ENCODE measurements around the gene COQ3.
A peak's percentile ranks its signal among the peaks of the same experiment; 100 is the strongest.
"Not testable (repeated sequence)": the region's sequence is repeated elsewhere in the genome, so short reads cannot be mapped to it uniquely, and the experiment has no call there.

The COQ3 gene

GRCh38 chr6:99345164-99345563, 48.8 kb downstream of the COQ3 start:
- CTCF ChIA-PET = interaction anchor here (0.9 to 8.9 kb wide), 9 partner anchors 9 to 29 kb away, joined by 3 to 65 read pairs (median 5); no protein-coding TSS in a partner anchor
- no peak for DNase-seq (ENCODE audit: extremely low spot score)
- TF ChIP-seq CTCF (IDR thresholded peaks at IDR 0.05; ENCODE audit: control extremely low read depth, extremely low read depth, low read depth, missing control alignments) = no peak
- POLR2A ChIA-PET = no interaction called here

GRCh38 chr6:99344289-99344688, 49.7 kb downstream of the COQ3 start:
- CTCF ChIA-PET = interaction anchor here (1.1 to 8.9 kb wide), 4 partner anchors 10 to 26 kb away, joined by 3 to 65 read pairs (median 8); no protein-coding TSS in a partner anchor
- DNase-seq (ENCODE audit: extremely low spot score) = no peak
- POLR2A ChIA-PET = no interaction called here
- no peak for TF ChIP-seq CTCF (IDR thresholded peaks at IDR 0.05; ENCODE audit: control extremely low read depth, extremely low read depth, low read depth, missing control alignments)

GRCh38 chr6:99341862-99342455, 52.0 kb downstream of the COQ3 start:
- no peak for TF ChIP-seq CTCF (IDR thresholded peaks at IDR 0.05; ENCODE audit: control extremely low read depth, extremely low read depth, low read depth, missing control alignments)
- POLR2A ChIA-PET = no interaction called here
- CTCF ChIA-PET = interaction anchor here (0.9 to 8.9 kb wide), 2 partner anchors 11 to 488 kb away, joined by 3 to 65 read pairs; no protein-coding TSS in a partner anchor
- DNase-seq (ENCODE audit: extremely low spot score) = no peak

- CTCF ChIA-PET = interaction anchor here (1.3 to 2.8 kb wide), 6 partner anchors 8 to 88 kb away, joined by 3 to 12 read pairs (median 6); no protein-coding TSS in a partner anchor
- POLR2A ChIA-PET = no interaction called here
- no peak for TF ChIP-seq CTCF (IDR thresholded peaks at IDR 0.05; ENCODE audit: control extremely low read depth, extremely low read depth, low read depth, missing control alignments)
- no peak for DNase-seq (ENCODE audit: extremely low spot score)
These were observed 55.8 kb downstream of the COQ3 start for GRCh38 chr6:99338188-99338587.

DNA sequence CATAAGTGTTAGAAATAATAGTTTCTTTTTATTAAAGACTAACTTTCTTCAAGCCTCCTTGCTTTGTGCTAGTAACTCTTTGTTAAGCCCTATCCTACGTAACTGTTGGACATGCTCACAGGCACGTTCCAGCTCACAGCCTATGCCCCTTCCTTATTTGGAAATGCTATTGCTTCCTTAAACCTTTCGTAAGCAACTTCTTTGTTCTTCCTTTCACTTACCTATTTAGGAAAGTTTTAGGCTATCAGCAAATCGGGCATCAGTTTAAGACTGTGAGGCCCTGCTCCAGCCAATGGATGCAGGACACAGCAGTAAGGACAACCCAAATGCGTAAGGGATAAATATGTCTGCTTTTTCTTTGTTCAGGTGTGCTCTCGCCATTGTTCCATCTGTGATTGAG, 58.7 kb downstream of the COQ3 start:
- DNase-seq (ENCODE audit: extremely low spot score); POLR2A ChIA-PET: not testable (repeated sequence)
- CTCF ChIA-PET = interaction anchor here (0.9 to 1.5 kb wide), 11 partner anchors 10 to 411 kb away, joined by 3 to 9 read pairs (median 3); partner anchors contain the start of gene FAXC

DNA sequence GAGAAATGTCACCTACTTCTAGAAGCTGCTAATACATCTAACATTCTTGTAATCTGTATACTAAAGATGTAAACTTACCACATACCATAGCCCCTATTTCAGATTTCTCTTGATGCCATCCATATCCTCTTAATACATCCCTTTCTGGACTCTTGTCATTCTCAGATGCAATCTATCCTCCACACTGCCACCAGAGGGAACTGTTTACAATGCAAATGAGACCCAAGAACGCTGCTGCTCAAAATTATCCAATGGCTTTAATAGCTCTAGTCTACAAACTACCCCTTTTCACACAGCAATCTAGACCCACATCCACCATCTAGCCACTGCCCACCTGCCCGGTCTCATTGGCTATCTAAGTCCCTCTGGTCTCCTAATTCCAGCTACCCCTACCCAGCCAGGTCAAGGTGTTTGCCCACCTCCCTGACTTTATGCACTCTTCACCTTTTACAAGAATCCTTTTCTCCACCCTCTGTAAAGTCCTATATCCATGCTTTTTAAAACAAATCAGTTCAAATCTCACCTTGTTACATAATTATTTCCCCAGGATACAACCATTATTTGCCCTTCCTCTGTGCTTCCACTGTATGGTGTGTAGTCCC, 59.4 kb downstream of the COQ3 start:
- CTCF ChIA-PET = interaction anchor here (0.6 to 1.5 kb wide), 19 partner anchors 9 to 470 kb away, joined by 3 to 9 read pairs (median 4); partner anchors contain the start of genes COQ3 and FAXC
- POLR2A ChIA-PET = no interaction called here
- TF ChIP-seq CTCF (IDR thresholded peaks at IDR 0.05; ENCODE audit: control extremely low read depth, extremely low read depth, low read depth, missing control alignments) = peak; percentile 65
- peak; percentile 40 for DNase-seq (ENCODE audit: extremely low spot score)

DNA sequence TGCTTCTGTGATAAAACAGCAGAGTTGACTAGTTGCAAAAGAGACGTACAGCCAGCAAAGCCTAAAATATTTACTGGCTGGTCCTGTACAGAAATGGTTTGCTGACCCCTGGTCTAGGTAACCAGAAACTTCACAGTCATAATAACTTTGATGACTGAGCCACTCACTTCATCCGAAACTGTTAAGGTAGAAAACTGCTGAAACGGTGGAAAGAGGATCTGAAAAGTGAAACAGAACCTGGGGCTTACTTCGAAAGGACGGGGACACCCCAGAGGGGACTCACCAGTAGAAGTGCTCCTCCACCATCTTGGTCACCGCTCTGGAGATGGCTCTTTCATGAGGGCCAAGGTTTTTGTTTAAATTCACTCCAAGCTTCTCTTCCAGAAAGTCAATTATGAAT, 60.9 kb downstream of the COQ3 start:
- ChIA-PET POLR2A (no interaction called here), CTCF (interaction anchor here (5.7 kb wide), 1 partner anchor 12 kb away, joined by 65 read pairs; the partner anchor contains the start of gene FAXC)
- TF ChIP-seq CTCF (IDR thresholded peaks at IDR 0.05; ENCODE audit: control extremely low read depth, extremely low read depth, low read depth, missing control alignments) = no peak
- DNase-seq (ENCODE audit: extremely low spot score) = peak; percentile 79
